Adipocyte (in vitro differentiated cells): ENCODE data around the gene C3orf20.

ENCODE experiments used
- DNase-seq: peaks from one replicate; pipeline ENCODE4 v3.0.0-alpha.2; 2015; ENCODE audit warnings: low read depth
- H3K27me3 ChIP-seq: replicated peaks from 2 replicates; pipeline ENCODE4 v1.7.0; 2013; ENCODE audit warnings: mild to moderate bottlenecking, low read length, moderate library complexity; ENCODE audit not compliant: control insufficient read depth, insufficient read depth
- H3K36me3 ChIP-seq: 2 replicates; pipeline ENCODE4 v1.7.0; 2013; ENCODE audit warnings: low read length, mild to moderate bottlenecking, moderate library complexity; ENCODE audit not compliant: control insufficient read depth, insufficient read depth, severe bottlenecking
- H3K4me1 ChIP-seq: 2 replicates; pipeline ENCODE4 v1.7.0; 2013; ENCODE audit warnings: mild to moderate bottlenecking, low read length, moderate library complexity; ENCODE audit not compliant: control insufficient read depth, insufficient read depth
- H3K4me3 ChIP-seq: 2 replicates; pipeline ENCODE4 v1.7.0; 2013; ENCODE audit warnings: mild to moderate bottlenecking, low read length, moderate library complexity
- H3K9ac ChIP-seq: 2 replicates; pipeline ENCODE4 v1.7.0; 2013; ENCODE audit warnings: mild to moderate bottlenecking, low read length, moderate library complexity
- H3K9me3 ChIP-seq: 2 replicates; pipeline ENCODE4 v1.7.0; 2013; ENCODE audit warnings: mild to moderate bottlenecking, low read length, moderate library complexity; ENCODE audit not compliant: control insufficient read depth

C3orf20 gene

DNA sequence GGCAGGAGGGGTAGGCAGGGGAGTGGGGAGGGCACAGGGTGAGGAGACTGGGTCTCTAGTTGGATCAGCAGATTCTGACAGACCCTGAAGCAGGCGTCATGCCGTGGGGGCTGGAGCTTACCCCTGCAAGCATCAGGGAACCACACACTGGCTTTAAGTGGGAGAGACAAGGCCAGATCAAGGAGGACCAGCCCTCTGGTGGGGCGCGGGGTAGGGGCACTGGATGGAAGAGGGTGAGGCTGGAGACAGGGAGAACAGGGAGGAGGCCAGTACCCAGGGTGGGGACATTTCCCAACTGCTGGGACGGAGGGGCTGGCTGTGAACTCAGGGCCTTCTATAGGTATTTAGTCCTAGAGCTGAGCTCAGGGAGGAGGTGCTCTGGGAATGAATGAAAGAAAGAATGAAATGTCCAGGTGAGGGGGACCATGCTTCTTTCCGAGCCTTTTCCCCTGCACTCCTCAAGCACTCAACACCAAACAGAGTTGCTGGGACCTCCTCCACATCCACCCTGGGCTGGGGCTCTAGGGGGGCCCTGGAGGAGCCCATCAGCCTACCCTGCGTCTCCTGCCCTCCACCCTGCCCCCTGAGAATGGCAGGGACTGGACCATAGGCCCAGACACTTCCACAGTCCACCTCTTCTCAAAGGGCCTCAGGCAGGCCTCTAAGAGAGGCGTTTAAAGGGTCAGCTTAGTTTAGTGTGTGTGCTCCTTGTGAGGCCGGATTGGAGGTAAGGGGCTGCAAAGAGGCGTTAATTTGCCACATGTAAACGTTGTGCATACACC is 94.8 kb downstream of the C3orf20 start:
- no peak for DNase-seq
- Histone ChIP-seq H3K9ac (no peak overlapping the region), H3K4me3 (no peak overlapping the region), H3K27me3 (peaks cover 24% of the 10 kb centered on the region), H3K4me1 (no peaks in the 10 kb centered on the region), H3K36me3 (no peaks in the 10 kb centered on the region), H3K9me3 (no peaks in the 10 kb centered on the region)

DNA sequence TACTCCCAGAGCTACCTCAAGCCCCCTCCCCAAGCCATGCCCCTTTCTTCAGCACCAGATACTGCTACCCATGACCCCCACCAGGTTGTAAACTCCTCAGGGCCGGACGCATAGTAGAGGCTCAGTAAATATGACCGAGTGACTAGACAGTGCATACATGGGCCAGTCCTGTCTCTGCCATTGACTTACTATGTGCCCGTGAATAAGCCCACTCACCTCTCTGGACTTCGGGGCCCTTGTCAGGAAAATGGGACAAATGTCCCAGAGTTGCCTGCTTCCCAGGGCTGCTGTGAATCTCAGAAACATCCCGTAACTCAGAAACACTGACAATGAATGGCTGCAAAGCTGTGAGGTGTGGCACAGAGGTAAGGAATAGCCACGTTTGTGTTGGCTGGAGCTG is 95.7 kb downstream of the C3orf20 start:
- Histone ChIP-seq H3K4me3 (no peak overlapping the region), H3K9ac (no peak overlapping the region), H3K4me1 (no peaks in the 10 kb centered on the region), H3K27me3 (peaks cover 27% of the 10 kb centered on the region), H3K9me3 (no peaks in the 10 kb centered on the region), H3K36me3 (no peaks in the 10 kb centered on the region)
- no peak for DNase-seq

DNA sequence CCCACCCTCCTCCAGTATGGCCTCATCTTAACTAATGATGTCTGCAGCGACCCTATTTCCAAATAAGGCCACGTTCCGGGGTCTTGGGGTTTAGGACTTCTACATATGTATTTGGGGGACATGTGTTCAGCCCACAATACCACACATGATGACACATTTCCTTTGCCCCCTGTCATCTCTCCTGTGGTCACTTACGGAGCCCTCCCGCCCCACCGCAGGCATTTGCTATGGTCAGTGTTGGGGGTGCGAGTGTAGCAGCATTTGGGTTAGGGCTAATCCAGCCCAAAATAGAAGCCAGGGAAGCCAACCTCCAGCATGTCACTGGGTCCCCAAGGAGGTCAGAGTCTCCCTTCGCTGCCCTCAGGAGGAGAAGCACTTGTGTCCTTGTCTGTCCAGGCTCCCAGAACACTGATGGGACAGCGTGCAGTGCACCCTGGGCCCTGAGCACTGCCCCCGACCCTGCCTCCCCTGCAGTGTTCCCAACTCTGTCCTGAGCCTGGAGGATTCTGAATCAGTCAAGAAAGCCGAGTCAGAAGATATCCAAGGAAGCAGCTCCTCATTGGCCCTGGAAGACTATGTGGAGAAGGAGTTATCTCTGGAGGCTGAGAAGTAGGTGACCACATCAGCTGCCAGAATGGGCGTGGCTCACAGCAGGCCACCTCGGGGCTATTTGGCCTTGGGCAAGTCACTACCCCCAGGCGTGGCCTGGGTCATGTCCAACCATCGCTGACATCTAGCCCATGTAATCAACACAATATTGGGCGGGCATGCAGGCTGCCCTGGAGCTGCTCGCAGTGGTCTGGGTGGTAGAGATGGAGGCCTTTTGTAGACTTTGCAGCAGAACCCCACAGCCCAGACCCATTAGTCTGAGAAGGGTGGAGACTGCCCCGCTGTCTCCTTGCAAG is 96.9 kb downstream of the C3orf20 start:
- no peaks in the 10 kb centered on the region for H3K4me1 ChIP-seq
- no peak for DNase-seq
- no peaks in the 10 kb centered on the region for H3K36me3 ChIP-seq
- H3K9me3 ChIP-seq: no peaks in the 10 kb centered on the region
- H3K9ac ChIP-seq: no peak overlapping the region
- peaks cover 20% of the 10 kb centered on the region for H3K27me3 ChIP-seq
- H3K4me3 ChIP-seq: no peak overlapping the region

DNA sequence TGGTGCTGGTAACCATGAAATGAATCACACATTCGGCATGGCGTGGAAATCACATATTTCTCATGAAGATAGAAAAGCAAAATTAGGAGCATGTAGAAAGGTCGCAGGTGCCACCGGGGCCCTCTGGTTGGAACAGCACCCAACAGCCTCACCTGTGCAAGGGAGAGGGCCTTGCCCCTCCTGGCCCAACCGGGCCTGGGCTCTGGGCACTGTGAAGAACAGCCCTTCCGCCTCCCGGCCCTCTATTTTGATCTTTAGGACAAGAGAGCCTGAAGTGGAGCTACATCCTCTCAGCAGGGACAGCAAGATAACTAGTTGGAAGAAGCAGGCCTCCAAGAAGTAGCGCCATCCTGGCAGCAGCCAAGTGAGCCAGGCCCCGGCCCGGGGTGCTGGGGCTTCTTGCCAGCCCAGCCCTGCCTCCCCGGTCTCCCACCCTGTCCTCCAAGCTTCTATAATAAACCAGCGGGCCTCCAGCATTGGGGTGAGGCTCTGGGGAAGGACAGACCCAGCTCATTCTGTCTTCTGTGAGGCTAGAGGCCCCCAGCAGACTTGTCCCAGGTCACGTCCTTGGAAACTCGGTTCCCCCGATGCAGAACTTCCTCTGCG is 97.7 kb downstream of the C3orf20 start:
- Histone ChIP-seq H3K27me3 (peaks cover 15% of the 10 kb centered on the region), H3K9ac (no peak overlapping the region), H3K9me3 (no peaks in the 10 kb centered on the region), H3K4me3 (no peak overlapping the region), H3K4me1 (no peaks in the 10 kb centered on the region), H3K36me3 (no peaks in the 10 kb centered on the region)
- DNase-seq: no peak

DNA sequence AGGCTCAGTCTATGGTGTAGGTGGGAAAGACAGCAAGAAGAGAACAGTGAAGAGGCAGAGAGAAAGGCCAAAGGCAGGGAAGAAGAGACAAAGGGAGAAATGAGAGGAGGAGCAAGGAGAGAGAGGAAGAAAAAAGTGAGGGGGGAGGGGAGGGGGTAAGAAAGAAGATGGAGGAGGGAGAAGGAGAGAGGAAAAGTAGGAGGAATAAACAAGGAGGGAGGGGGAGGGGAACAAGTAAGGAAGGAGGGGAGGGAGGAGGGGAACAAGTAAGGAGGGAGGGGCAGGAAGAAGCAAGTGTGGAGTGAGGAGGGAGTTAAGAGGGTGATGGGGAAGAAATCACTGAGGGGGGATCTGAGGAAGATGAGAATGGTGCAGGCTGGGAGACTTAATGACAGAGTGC is 98.3 kb downstream of the C3orf20 start:
- no peak overlapping the region for H3K4me3 ChIP-seq
- H3K27me3 ChIP-seq: peaks cover 13% of the 10 kb centered on the region
- H3K9me3 ChIP-seq: no peaks in the 10 kb centered on the region
- H3K36me3 ChIP-seq: no peaks in the 10 kb centered on the region
- DNase-seq: no peak
- no peaks in the 10 kb centered on the region for H3K4me1 ChIP-seq
- no peak overlapping the region for H3K9ac ChIP-seq

DNA sequence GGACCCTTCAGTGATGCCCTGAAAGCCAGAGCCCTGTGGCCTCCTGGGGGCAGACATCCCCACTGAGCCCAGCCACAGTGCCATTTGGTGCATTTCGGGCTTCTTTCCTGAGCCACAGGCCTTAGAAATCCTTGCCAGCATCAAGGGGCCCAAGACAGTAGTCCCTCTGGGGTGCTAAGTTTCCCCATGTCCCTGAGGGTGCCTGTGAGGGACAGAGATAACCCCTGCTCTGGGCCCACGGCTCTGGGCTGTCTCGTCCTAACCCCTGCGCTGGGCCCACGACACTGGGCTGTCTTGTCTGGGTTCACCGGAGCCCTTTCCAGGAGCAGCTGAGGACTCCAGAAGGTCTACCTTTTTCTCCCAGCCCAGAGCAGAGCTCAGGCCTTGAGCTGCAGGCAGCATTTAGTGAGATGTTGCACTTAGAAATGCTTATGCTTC is 98.8 kb downstream of the C3orf20 start:
- DNase-seq: no peak
- no peak overlapping the region for H3K4me3 ChIP-seq
- H3K27me3 ChIP-seq: peaks cover 11% of the 10 kb centered on the region

DNA sequence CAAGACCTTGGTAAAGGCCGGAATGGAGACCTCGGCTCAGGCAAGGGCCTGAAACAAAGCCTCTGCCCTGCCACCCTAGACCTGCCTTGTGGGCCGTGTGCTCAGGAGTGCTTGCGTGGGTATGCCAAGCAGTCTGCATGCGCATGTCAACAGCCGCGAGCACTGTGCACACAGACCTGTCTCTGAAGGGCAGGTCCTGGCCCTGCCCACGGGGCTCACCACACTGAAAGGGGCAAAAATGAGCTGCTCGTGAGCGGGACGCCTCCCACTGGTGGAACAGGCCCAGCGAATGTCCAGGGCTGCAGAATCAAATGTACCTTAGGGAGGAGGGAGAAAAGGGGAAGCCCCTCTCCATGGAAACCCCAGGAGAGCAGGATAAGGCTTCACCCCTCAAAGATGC is 99.5 kb downstream of the C3orf20 start:
- no peaks in the 10 kb centered on the region for H3K4me1 ChIP-seq
- H3K4me3 ChIP-seq: no peak overlapping the region
- no peak for DNase-seq
- H3K9me3 ChIP-seq: peaks cover 10% of the 10 kb centered on the region
- H3K9ac ChIP-seq: no peak overlapping the region
- H3K36me3 ChIP-seq: no peaks in the 10 kb centered on the region
- peaks cover 10% of the 10 kb centered on the region for H3K27me3 ChIP-seq

More for the DNA sequence above, 98.8 kb downstream of the C3orf20 start:
- Histone ChIP-seq H3K36me3 (no peaks in the 10 kb centered on the region), H3K9me3 (peaks cover 3% of the 10 kb centered on the region), H3K9ac (no peak overlapping the region), H3K4me1 (no peaks in the 10 kb centered on the region)

DNA sequence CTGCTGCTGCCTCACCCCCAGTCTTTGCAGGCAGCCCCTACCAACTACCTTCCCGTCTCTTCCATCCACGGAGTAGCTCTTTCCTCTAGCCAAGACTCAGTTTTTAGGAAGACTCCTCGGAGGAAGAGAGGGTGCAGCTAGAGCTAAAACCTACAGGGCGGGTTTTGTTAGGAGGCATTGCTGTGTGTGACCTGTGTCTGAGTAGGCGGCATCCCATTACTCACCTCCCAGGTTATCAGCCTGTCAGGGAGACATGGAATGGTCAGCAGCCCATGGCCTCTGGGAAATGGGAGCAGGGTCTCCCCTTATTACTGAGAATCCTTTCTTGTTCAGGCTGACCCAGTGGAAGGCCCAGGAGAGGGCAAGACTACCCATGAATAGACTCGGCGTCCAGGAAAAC is 100.1 kb downstream of the C3orf20 start:
- peaks cover 10% of the 10 kb centered on the region for H3K27me3 ChIP-seq
- H3K4me3 ChIP-seq: no peak overlapping the region
- H3K4me1 ChIP-seq: no peaks in the 10 kb centered on the region
- no peak overlapping the region for H3K9ac ChIP-seq
- no peak for DNase-seq
- peaks cover 14% of the 10 kb centered on the region for H3K9me3 ChIP-seq
- H3K36me3 ChIP-seq: no peaks in the 10 kb centered on the region

DNA sequence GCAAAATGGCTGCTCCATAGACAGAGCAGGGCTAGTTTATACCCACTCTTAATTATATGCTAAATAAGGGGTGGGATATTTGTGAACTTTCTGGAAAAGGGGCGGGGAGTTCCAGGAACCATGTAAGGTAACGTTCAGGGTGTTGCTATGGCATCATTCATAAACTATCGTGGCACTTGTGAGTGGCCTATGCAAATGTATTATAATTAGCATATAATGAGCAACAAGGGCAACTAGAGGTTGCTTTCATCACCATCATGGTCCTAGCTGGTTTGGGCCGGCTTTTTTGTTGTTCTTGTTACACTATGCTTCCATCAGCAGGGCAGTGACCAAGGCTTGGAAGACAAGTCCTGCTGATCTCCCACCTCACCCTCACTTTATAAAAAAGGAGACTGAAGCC is 100.6 kb downstream of the C3orf20 start:
- Histone ChIP-seq H3K4me3 (no peak overlapping the region), H3K27me3 (peaks cover 10% of the 10 kb centered on the region), H3K36me3 (no peaks in the 10 kb centered on the region), H3K4me1 (no peaks in the 10 kb centered on the region), H3K9ac (no peak overlapping the region), H3K9me3 (peaks cover 14% of the 10 kb centered on the region)
- no peak for DNase-seq

DNA sequence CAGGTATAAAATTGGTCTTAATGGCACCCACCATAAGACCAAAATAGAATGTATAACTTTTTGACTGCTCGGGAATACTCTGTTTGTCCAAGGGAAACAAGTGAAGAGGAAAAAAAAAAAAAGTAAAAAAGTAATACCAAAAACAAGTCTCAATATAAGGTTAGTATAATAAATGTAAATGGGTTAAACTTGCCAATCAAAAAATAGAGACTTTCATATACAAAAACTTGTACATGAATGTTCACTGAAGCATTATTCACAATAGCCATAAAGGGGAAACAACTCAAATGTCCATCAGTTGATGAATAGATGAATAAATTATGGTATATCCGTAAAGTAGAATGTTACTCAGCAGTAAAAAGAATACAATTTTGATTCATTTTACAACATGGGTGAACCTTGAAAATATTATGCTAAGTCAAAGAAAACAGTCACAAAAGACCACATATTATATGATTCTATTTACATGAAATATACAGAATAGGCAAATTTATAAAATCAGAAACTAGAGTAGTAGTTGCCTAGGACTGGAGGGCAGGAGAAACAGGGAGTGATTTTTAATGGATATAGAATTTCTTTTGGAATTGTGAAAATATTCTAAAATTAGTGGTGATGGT is 104.2 kb downstream of the C3orf20 start:
- Histone ChIP-seq H3K9me3 (peaks cover 14% of the 10 kb centered on the region), H3K27me3 (peaks cover 9% of the 10 kb centered on the region), H3K4me1 (peaks cover under 1% of the 10 kb centered on the region), H3K9ac (no peak overlapping the region), H3K36me3 (no peaks in the 10 kb centered on the region), H3K4me3 (no peak overlapping the region)
- no peak for DNase-seq
